DMS114 treated with DMSO at 0.1 percent for 48 hours (cell line): Measurements from ENCODE around the gene GPR157.
A peak's percentile ranks its signal among the peaks of the same experiment; 100 is the strongest.
"Not testable (repeated sequence)": the region's sequence is repeated elsewhere in the genome, so short reads cannot be mapped to it uniquely, and the experiment has no call there.

Experiments
- DNase-seq: peaks from one replicate; lab custom pipeline; 2025; ENCODE audit not compliant: unreplicated experiment; lab: John Stamatoyannopoulos, UW

GPR157 gene

GRCh38 chr1:9120312-9120958 lies 8.5 kb downstream of the GPR157 start:
- no peak for DNase-seq

- no peak for DNase-seq
Measured at GRCh38 chr1:9119745-9120144, 9.2 kb downstream of the GPR157 start.

- DNase-seq = no peak
Measured at GRCh38 chr1:9118186-9118585, 10.7 kb downstream of the GPR157 start.

- no peak for DNase-seq
Measured at GRCh38 chr1:9115351-9116205, 13.3 kb downstream of the GPR157 start.

GRCh38 chr1:9112961-9113880 lies 15.7 kb downstream of the GPR157 start:
- no peak for DNase-seq

- DNase-seq = no peak
Measured at GRCh38 chr1:9111957-9112356, 16.9 kb downstream of the GPR157 start.

GRCh38 chr1:9111357-9111691 lies 17.6 kb downstream of the GPR157 start:
- DNase-seq = no peak

GRCh38 chr1:9110669-9111356 lies 18.1 kb downstream of the GPR157 start:
- peak; percentile 38 for DNase-seq

- no peak for DNase-seq
Measured at GRCh38 chr1:9108056-9108665, 20.7 kb downstream of the GPR157 start.

- DNase-seq = no peak
Measured at GRCh38 chr1:9107136-9107535, 21.8 kb downstream of the GPR157 start.

GRCh38 chr1:9106286-9106685 lies 22.6 kb downstream of the GPR157 start:
- no peak for DNase-seq

- no peak for DNase-seq
Measured at GRCh38 chr1:9105336-9105867, 23.5 kb downstream of the GPR157 start.

GRCh38 chr1:9101510-9102146 lies 27.3 kb downstream of the GPR157 start:
- peak; percentile 62 for DNase-seq

- no peak for DNase-seq
Measured at GRCh38 chr1:9100471-9101043, 28.3 kb downstream of the GPR157 start.

- no peak for DNase-seq
Measured at GRCh38 chr1:9099555-9099954, 29.3 kb downstream of the GPR157 start.

GRCh38 chr1:9097947-9098705 lies 30.8 kb downstream of the GPR157 start:
- DNase-seq = no peak

- no peak for DNase-seq
Measured at GRCh38 chr1:9095818-9096217, 33.1 kb downstream of the GPR157 start.

GRCh38 chr1:9093996-9094595 lies 34.8 kb downstream of the GPR157 start:
- not testable (repeated sequence) for DNase-seq
